ENCODE results near the gene RPA3.

DNA sequence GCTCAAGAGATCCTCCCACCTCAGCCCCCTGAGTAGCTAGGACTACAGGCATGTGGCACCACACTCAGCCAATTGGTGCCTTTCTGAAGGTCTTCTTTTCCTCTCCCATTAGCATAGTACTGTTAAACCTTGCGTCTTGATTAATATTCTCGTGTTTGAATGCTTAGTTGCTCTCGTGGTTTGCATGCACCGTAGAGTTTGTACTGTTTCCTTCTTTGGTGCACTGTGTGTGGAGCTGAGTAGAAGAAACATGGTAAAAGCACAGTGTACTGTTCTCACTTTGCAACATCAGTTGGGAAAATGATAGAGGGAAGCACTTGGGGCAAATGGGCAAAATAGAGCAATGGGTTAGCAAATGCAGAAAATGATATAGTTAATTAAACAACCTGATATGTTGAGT lies 27.6 kb upstream of the RPA3 start:
- no peak for TF ChIP-seq POLR2AphosphoS5 (IDR thresholded peaks at IDR 0.05)
- TF ChIP-seq, protein P1, sequence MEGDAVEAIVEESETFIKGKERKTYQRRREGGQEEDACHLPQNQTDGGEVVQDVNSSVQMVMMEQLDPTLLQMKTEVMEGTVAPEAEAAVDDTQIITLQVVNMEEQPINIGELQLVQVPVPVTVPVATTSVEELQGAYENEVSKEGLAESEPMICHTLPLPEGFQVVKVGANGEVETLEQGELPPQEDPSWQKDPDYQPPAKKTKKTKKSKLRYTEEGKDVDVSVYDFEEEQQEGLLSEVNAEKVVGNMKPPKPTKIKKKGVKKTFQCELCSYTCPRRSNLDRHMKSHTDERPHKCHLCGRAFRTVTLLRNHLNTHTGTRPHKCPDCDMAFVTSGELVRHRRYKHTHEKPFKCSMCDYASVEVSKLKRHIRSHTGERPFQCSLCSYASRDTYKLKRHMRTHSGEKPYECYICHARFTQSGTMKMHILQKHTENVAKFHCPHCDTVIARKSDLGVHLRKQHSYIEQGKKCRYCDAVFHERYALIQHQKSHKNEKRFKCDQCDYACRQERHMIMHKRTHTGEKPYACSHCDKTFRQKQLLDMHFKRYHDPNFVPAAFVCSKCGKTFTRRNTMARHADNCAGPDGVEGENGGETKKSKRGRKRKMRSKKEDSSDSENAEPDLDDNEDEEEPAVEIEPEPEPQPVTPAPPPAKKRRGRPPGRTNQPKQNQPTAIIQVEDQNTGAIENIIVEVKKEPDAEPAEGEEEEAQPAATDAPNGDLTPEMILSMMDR (IDR thresholded peaks at IDR 0.05), result no peak

Measured in prostate gland (tissue), 2 donors.